ENCODE data around the gene LRRC26.

DNA sequence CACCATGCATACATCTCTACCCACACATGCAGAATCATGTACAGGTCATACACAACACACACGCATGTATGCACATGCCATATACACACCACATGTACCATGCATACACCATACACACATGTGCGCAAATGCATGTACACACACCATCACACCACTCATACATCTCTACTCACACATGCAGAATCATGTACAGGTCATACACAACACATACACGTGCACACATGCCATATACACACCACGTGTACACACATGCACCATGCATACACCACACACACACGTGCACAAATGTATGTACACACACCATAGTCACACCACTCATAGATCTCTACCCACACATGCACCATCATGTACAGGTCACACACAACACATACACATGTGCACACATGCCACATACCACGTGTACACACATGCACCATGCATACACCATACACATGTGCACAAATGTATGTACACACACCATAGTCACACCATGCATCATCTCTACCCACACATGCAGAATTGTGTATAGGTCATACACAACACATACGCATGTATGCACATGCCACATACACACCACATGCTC is 16.9 kb downstream of the LRRC26 start:
- no peak for TF ChIP-seq EZH2phosphoT487 (IDR thresholded peaks at IDR 0.05; ENCODE audit: insufficient read depth, low read depth)
- TF ChIP-seq EZH2 (IDR thresholded peaks at IDR 0.05; ENCODE audit: insufficient read depth, poor library complexity, severe bottlenecking): no peak

All from GM23248 (cell line).